Vagina (tissue), 2 donors: ENCODE data around the gene DUSP16. TPM values are rescaled to one million over a fixed set of nuclear protein-coding genes. Genes with fewer than 3 reads are reported as not detected.
"Not testable (repeated sequence)": the region's sequence is repeated elsewhere in the genome, so short reads cannot be mapped to it uniquely, and the experiment has no call there.

Source experiments
- DNase-seq, 2 donors: peaks; one replicate each; pipeline ENCODE4 v3.0.0-alpha.2; 2017; ENCODE audit errors: extremely low spot score in 2 of 2
- H3K27ac ChIP-seq: fragments of 200-600 bp; sonication (generic); one replicate; pipeline ENCODE4 v1.5.1; 2019
- H3K27me3 ChIP-seq: fragments of 200-600 bp; sonication (generic); one replicate; pipeline ENCODE4 v1.5.1; 2019
- H3K36me3 ChIP-seq, 2 donors: fragments of 200-600 bp; sonication (generic); one replicate each; pipeline ENCODE4 v1.5.1; 2017 to 2019
- H3K4me1 ChIP-seq: fragments of 200-600 bp; sonication (generic); one replicate; pipeline ENCODE4 v1.5.1; 2019
- H3K4me3 ChIP-seq, 2 donors: fragments of 200-600 bp; sonication (generic); 1 replicate in 1 of 2; 2 replicates in 1 of 2; pipeline ENCODE4 v1.5.1; 2016 to 2019
- H3K9me3 ChIP-seq: fragments of 200-600 bp; sonication (generic); one replicate; pipeline ENCODE4 v1.5.1; 2019
- POLR2A ChIP-seq, 2 donors: fragments of 450-650 bp; IDR thresholded peaks; one replicate each; pipeline ENCODE4 v1.6.1; 2017; ENCODE audit warnings: antibody characterized with exemption in 2 of 2, mild to moderate bottlenecking in 2 of 2, moderate library complexity in 2 of 2
- POLR2AphosphoS5 ChIP-seq, 2 donors: sonication (generic); formaldehyde crosslinking; IDR thresholded peaks; one replicate each; pipeline ENCODE4 v1.9.0; 2017; ENCODE audit warnings: antibody characterized with exemption in 2 of 2, mild to moderate bottlenecking in 2 of 2, low read depth in 1 of 2; ENCODE audit not compliant: insufficient read depth in 1 of 2
- intact Hi-C: fragments of 100-400 bp; cut with DNase I; formaldehyde crosslinking; loops from one replicate; pipeline ENCODE4 v1.15.1; 2023
- total RNA-seq: library from RNA; depleted of rRNA; stranded (reverse); fragments of >200 nt; gene quantifications from one replicate; pipeline ENCODE4 v1.2.3, GENCODE V29; 2016
- TF ChIP-seq, protein P1 (sequence below), 3 experiments: fragments of 450-650 bp in 2 of 3; fragments of 200-600 bp in 1 of 3; sonication (generic) in 1 of 3; IDR thresholded peaks; one replicate each; pipeline ENCODE4 v1.5.1; 2017 to 2019; ENCODE audit warnings: antibody characterized with exemption in 3 of 3, mild to moderate bottlenecking in 2 of 3, moderate library complexity in 2 of 3

Gene DUSP16
- total RNA-seq, 1 donor from 2014 or later, result 30.9 TPM

- DNase-seq, result no peak
Observed at GRCh38 chr12:12505544-12506495, 56.8 kb downstream of the DUSP16 start.

GRCh38 chr12:12503384-12504078 is 59.1 kb downstream of the DUSP16 start:
- Histone ChIP-seq H3K36me3 (peaks cover 0 to 5% of the 10 kb centered on the region in 2 donors), H3K4me1 (peaks cover 49% of the 10 kb centered on the region), H3K9me3 (no peaks in the 10 kb centered on the region), H3K4me3 (no peak overlapping the region), H3K27me3 (no peaks in the 10 kb centered on the region), H3K27ac (no peak overlapping the region)
- no peak for TF ChIP-seq POLR2AphosphoS5 (IDR thresholded peaks at IDR 0.05; ENCODE audit: insufficient read depth in 1 of 2, low read depth in 1 of 2)
- TF ChIP-seq, protein P1, sequence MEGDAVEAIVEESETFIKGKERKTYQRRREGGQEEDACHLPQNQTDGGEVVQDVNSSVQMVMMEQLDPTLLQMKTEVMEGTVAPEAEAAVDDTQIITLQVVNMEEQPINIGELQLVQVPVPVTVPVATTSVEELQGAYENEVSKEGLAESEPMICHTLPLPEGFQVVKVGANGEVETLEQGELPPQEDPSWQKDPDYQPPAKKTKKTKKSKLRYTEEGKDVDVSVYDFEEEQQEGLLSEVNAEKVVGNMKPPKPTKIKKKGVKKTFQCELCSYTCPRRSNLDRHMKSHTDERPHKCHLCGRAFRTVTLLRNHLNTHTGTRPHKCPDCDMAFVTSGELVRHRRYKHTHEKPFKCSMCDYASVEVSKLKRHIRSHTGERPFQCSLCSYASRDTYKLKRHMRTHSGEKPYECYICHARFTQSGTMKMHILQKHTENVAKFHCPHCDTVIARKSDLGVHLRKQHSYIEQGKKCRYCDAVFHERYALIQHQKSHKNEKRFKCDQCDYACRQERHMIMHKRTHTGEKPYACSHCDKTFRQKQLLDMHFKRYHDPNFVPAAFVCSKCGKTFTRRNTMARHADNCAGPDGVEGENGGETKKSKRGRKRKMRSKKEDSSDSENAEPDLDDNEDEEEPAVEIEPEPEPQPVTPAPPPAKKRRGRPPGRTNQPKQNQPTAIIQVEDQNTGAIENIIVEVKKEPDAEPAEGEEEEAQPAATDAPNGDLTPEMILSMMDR (IDR thresholded peaks at IDR 0.05), result no peak
- no peak for TF ChIP-seq POLR2A (IDR thresholded peaks at IDR 0.05)
- intact Hi-C loops, result no loop called here
- DNase-seq, result no peak

More at GRCh38 chr12:12505544-12506495, 56.8 kb downstream of the DUSP16 start:
- Histone ChIP-seq H3K27ac (peak overlapping the region; percentile 76), H3K4me3 (peak overlapping the region; percentile 11 to 26), H3K4me1 (peaks cover 71% of the 10 kb centered on the region), H3K9me3 (no peaks in the 10 kb centered on the region), H3K27me3 (no peaks in the 10 kb centered on the region), H3K36me3 (peaks cover 0 to 5% of the 10 kb centered on the region in 2 donors)
- intact Hi-C loops, result no loop called here
- TF ChIP-seq, protein P1 (IDR thresholded peaks at IDR 0.05), result no peak
- TF ChIP-seq POLR2A (IDR thresholded peaks at IDR 0.05), result no peak
- peak; percentile 11 to 53 for TF ChIP-seq POLR2AphosphoS5 (IDR thresholded peaks at IDR 0.05; ENCODE audit: insufficient read depth in 1 of 2, low read depth in 1 of 2)

DNA sequence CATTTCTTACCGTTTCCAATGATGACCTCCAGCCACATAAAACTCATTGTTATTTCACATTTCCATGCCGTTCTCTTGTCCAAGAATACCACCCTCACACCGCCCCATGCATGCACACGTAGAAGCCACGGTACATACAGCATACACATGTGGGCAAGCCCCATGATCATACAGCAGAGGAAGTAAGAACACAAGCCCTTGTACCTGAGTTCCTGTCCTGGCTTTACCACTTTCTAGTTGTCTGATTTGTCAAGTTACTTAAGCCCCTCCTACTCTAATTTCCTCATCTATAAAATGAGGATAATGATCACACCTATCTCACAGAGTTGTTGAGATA is 59.9 kb downstream of the DUSP16 start:
- Histone ChIP-seq H3K4me1 (peaks cover 42% of the 10 kb centered on the region), H3K4me3 (no peak overlapping the region)

GRCh38 chr12:12502130-12502814 is 60.4 kb downstream of the DUSP16 start:
- H3K36me3 ChIP-seq, H3K4me3 ChIP-seq, H3K9me3 ChIP-seq, intact Hi-C loops, H3K27me3 ChIP-seq, DNase-seq, H3K27ac ChIP-seq: not testable (repeated sequence)
- H3K4me1 ChIP-seq, result peaks cover 37% of the 10 kb centered on the region

More for the DNA sequence above, 59.9 kb downstream of the DUSP16 start:
- Histone ChIP-seq H3K27me3 (no peaks in the 10 kb centered on the region), H3K9me3 (no peaks in the 10 kb centered on the region), H3K36me3 (peaks cover 0 to 5% of the 10 kb centered on the region in 2 donors), H3K27ac (no peak overlapping the region)
- intact Hi-C loops, result no loop called here
- DNase-seq, result no peak
- TF ChIP-seq, protein P1 (IDR thresholded peaks at IDR 0.05), result no peak
- TF ChIP-seq POLR2AphosphoS5 (IDR thresholded peaks at IDR 0.05; ENCODE audit: insufficient read depth in 1 of 2, low read depth in 1 of 2) (no peak), POLR2A (IDR thresholded peaks at IDR 0.05) (no peak)

GRCh38 chr12:12501121-12501520 is 61.5 kb downstream of the DUSP16 start:
- H3K4me3 ChIP-seq, result no peak overlapping the region
- H3K27ac ChIP-seq, result no peak overlapping the region
- H3K9me3 ChIP-seq, result no peaks in the 10 kb centered on the region
- no peak for DNase-seq
- peaks cover 0 to 5% of the 10 kb centered on the region in 2 donors for H3K36me3 ChIP-seq
- intact Hi-C loops, result no loop called here
- H3K27me3 ChIP-seq, result no peaks in the 10 kb centered on the region
- peaks cover 26% of the 10 kb centered on the region for H3K4me1 ChIP-seq
- TF ChIP-seq POLR2AphosphoS5 (IDR thresholded peaks at IDR 0.05; ENCODE audit: insufficient read depth in 1 of 2, low read depth in 1 of 2), result no peak
- TF ChIP-seq, protein P1 (IDR thresholded peaks at IDR 0.05), result no peak
- TF ChIP-seq POLR2A (IDR thresholded peaks at IDR 0.05), result no peak
